Right lobe of liver (tissue), 6 donors: Measurements from ENCODE around the gene RPTOR. TPM values are rescaled to one million over a fixed set of nuclear protein-coding genes. Genes with fewer than 3 reads are reported as not detected.

Experiments used
- ATAC-seq, 4 donors: fragments of 200-7000 bp; cut with Tn5 transposase; one replicate each; pipeline ENCODE4 v1.9.1; 2020; ENCODE audit warnings: mild to moderate bottlenecking in 4 of 4, moderate library complexity in 4 of 4
- DNase-seq, 3 donors: peaks; one replicate each; pipeline ENCODE4 v3.0.0-alpha.2; 2020
- H3K27ac ChIP-seq, 3 donors: fragments of 200-600 bp; one replicate each; pipeline ENCODE4 v1.8.0; 2022
- H3K27me3 ChIP-seq, 2 donors: fragments of 200-600 bp; one replicate each; pipeline ENCODE4 v1.8.0; 2022
- H3K36me3 ChIP-seq, 4 donors: fragments of 200-600 bp; sonication (generic) in 1 of 4; one replicate each; pipeline versions ENCODE4 v1.5.1 to v1.8.0; 2017 to 2022; ENCODE audit warnings: control low read depth in 1 of 4
- H3K4me1 ChIP-seq, 4 donors: fragments of 200-600 bp; sonication (generic) in 1 of 4; one replicate each; pipeline versions ENCODE4 v1.5.1 to v1.8.0; 2017 to 2022; ENCODE audit warnings: control low read depth in 1 of 4
- H3K4me3 ChIP-seq, 3 donors: fragments of 200-600 bp; one replicate each; pipeline ENCODE4 v1.8.0; 2022
- H3K9me3 ChIP-seq, 4 donors: fragments of 200-600 bp; sonication (generic) in 1 of 4; one replicate each; pipeline versions ENCODE4 v1.5.1 to v1.8.0; 2017 to 2022; ENCODE audit warnings: control low read depth in 1 of 4
- POLR2A ChIP-seq: fragments of 450-650 bp; IDR thresholded peaks from one replicate; pipeline ENCODE4 v1.6.1; 2017; ENCODE audit warnings: antibody characterized with exemption, mild to moderate bottlenecking
- WGBS: methylation state at CpG from one replicate; pipeline ENCODE4 v1.1.6; 2018; ENCODE audit warnings: low coverage, low lambda C conversion rate; ENCODE audit not compliant: insufficient coverage; ENCODE audit errors: missing lambda C conversion rate; 5-methylcytosine and 5-hydroxymethylcytosine counted together
- intact Hi-C, 2 donors: fragments of 100-400 bp; cut with DNase I; formaldehyde crosslinking; loops; one replicate each; pipeline versions ENCODE4 v1.11.2 to v1.14.1; 2022
- total RNA-seq, 6 experiments: library from RNA; depleted of rRNA in 2 of 6; stranded (reverse); fragments of >200 nt in 2 of 6; fragmentation: NEBNext Ultra II Directional in 3 of 6; extraction: Animal tissue kit (Norgen Biotek cat#: 25700) in 3 of 6; gene quantifications; one replicate each; pipeline versions ENCODE4 v1.1.0 to v1.2.4, GENCODE V29; 2016 to 2023
- TF ChIP-seq, protein P1 (sequence below), 4 donors: fragments of 200-600 bp in 3 of 4; fragments of 450-650 bp in 1 of 4; IDR thresholded peaks; one replicate each; pipeline versions ENCODE4 v1.5.1 to v1.8.0; 2016 to 2022; ENCODE audit warnings: antibody characterized with exemption in 4 of 4, mild to moderate bottlenecking in 2 of 4
- donor health status: DM: no; HTN: yes; CAD: no.
- donor health status: DM: no; HTN: no; CAD: no.
- donor health status: DM: no; HTN: no; CAD: no.
- donor health status: DM: no; HTN: yes; CAD: no.
- donor health status: DM: no; HTN: yes; CAD: no.

RPTOR gene
- total RNA-seq, 6 experiments from 2014 or later, result 13.1 to 24.0 (median 15.5) TPM

DNA sequence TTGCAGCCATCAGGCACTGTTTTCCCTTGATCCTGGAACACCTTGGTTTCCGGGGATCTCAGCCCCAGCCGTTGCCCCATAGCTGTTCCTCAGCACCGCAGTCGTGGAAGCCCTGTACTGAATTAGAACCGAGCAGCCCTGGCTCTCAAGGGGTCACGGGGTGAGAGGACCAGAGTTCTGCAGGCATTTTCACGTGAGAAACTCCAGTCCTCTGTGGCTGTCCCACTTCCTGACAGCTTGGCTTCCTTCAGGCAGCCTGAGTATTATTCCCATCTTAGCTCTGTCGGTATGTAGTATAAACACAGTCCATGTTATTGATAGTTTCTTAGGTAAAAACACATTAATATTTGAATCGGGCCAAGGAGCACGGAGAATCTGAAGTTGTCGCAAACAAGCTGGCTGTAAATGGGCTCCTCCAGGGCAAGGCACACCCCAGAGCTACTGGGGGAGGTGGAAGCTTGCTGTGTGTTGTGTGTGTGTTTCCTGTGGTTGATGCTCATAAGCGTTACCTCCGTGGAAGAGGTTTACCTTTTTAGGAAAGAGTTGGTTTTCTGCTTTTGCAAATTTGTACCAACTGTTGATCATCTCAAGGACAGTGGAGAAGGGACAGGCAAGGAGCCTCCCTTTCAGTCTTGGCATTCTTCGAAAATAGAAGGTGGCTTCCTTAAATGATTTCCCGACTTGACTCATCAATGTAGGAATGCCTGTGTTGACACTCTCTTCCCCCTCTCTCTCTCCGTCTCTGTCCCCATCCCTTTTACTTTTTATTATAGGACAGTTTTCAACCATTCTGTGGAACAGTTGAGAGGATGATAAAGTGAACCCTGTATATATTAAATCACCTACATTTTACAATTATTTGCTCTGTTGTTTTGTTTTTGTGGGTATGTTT, 238.1 kb downstream of the RPTOR start:
- Histone ChIP-seq H3K27me3 (no peaks in the 10 kb centered on the region), H3K4me3 (no peak overlapping the region), H3K9me3 (no peaks in the 10 kb centered on the region), H3K36me3 (no peaks in the 10 kb centered on the region), H3K4me1 (no peaks in the 10 kb centered on the region), H3K27ac (peak overlapping the region in 1 of 3 donors; percentile 13)
- 54% methylated on average over 10 of the region's 16 CpGs for WGBS
- peak in 3 of 4 donors; percentile 17 to 31 (median 24) for ATAC-seq
- DNase-seq, result no peak
- TF ChIP-seq, protein P1, sequence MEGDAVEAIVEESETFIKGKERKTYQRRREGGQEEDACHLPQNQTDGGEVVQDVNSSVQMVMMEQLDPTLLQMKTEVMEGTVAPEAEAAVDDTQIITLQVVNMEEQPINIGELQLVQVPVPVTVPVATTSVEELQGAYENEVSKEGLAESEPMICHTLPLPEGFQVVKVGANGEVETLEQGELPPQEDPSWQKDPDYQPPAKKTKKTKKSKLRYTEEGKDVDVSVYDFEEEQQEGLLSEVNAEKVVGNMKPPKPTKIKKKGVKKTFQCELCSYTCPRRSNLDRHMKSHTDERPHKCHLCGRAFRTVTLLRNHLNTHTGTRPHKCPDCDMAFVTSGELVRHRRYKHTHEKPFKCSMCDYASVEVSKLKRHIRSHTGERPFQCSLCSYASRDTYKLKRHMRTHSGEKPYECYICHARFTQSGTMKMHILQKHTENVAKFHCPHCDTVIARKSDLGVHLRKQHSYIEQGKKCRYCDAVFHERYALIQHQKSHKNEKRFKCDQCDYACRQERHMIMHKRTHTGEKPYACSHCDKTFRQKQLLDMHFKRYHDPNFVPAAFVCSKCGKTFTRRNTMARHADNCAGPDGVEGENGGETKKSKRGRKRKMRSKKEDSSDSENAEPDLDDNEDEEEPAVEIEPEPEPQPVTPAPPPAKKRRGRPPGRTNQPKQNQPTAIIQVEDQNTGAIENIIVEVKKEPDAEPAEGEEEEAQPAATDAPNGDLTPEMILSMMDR (IDR thresholded peaks at IDR 0.05), result no peak
- no peak for TF ChIP-seq POLR2A
- intact Hi-C loops, result no loop called here

DNA sequence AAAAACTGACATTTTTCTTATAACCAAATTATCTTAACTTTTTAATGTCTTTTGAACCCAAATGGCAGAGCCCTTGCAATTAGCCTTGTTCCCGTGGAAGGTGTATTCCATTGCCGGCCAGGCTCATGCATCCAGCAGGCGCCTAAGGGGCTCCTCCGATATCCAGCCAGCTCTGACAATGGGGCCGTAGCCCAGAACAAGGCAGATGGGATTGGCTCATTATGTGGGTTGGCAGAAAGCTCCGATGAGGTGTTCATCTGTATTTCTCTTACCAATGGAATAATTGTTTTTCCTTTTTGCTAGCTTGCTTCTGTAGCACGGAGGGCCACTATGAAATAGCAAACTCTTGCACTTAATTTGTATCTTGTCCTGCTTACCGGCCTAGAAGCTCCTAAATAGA, 238.8 kb downstream of the RPTOR start:
- H3K4me3 ChIP-seq, result no peak overlapping the region
- no peaks in the 10 kb centered on the region for H3K27me3 ChIP-seq
- intact Hi-C loops, result no loop called here
- no peak for DNase-seq
- no peak overlapping the region for H3K27ac ChIP-seq
- WGBS, result 90% methylated on average over 7 of the region's 8 CpGs
- TF ChIP-seq, protein P1 (IDR thresholded peaks at IDR 0.05), result no peak
- TF ChIP-seq POLR2A, result no peak
- H3K36me3 ChIP-seq, result no peaks in the 10 kb centered on the region
- H3K9me3 ChIP-seq, result no peaks in the 10 kb centered on the region
- no peaks in the 10 kb centered on the region for H3K4me1 ChIP-seq
- ATAC-seq, result no peak

DNA sequence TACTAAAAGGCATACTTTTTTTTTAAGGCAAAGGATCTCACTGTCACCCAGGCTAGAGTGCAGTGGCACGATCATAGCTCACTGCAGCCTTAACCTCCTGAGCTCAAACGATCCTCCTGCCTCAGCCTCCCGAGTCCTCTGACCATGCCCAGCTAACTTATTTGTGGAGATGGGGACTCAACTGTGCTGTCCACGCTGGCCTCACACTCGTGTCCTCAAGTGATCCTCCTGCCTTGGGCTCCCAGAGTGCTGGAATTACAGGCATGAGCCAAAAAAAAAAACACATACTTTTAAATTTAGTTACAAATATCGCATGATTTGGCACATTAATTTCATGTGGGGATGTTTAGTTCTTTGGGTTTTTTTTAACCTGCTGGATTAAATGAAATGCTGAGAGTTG, 239.3 kb downstream of the RPTOR start:
- Histone ChIP-seq H3K36me3 (no peaks in the 10 kb centered on the region), H3K27me3 (no peaks in the 10 kb centered on the region), H3K9me3 (no peaks in the 10 kb centered on the region), H3K27ac (no peak overlapping the region), H3K4me3 (no peak overlapping the region), H3K4me1 (no peaks in the 10 kb centered on the region)
- TF ChIP-seq POLR2A, result no peak
- TF ChIP-seq, protein P1 (IDR thresholded peaks at IDR 0.05), result no peak
- ATAC-seq, result no peak
- intact Hi-C loops, result no loop called here
- no peak for DNase-seq
- WGBS, result 87% methylated on average over 4 of the region's 6 CpGs

DNA sequence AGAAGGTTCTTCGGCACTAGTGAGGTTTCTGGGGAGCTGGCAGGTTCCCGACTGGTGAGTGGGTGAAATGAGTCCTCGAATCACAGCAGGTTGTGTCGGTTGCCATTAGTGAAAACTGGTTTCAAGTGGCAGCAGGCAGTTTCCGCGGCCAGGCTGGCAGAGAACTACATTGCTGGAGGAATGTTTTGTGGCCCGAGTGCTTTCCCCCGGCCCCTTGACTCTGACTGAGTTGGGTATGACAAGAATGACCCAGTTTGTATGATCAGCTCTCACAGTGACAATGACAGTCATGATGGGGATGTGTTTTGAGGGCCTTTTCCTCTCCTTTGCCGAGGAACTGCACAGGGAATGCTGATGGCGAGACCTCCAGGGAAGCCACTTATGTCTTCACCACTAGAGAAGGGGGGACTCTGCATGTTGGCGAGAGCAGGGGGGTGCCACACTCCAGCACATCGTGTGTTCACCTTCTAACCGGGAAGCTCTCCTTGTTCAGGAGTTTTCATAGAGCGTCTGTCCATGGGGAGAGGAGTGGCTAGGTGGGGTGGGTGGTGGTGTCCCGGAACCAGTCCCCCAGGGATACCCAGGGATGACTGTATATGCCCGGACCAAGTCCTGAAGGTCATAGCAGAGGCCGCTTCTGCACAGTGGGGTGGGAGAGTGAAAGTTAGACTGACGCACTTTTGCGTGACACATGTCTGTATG, 241.0 kb downstream of the RPTOR start:
- no peaks in the 10 kb centered on the region for H3K27me3 ChIP-seq
- H3K4me3 ChIP-seq, result no peak overlapping the region
- no peak for DNase-seq
- H3K36me3 ChIP-seq, result no peaks in the 10 kb centered on the region
- intact Hi-C loops, result no loop called here
- H3K4me1 ChIP-seq, result no peaks in the 10 kb centered on the region
- H3K27ac ChIP-seq, result no peak overlapping the region
- no peak for ATAC-seq
- H3K9me3 ChIP-seq, result no peaks in the 10 kb centered on the region
- no peak for TF ChIP-seq POLR2A
- TF ChIP-seq, protein P1 (IDR thresholded peaks at IDR 0.05), result no peak
- 86% methylated on average over 12 of the region's 19 CpGs for WGBS
